HG03025 (cell line): ENCODE measurements around the gene GBX1.

ENCODE experiments used
- ATAC-seq: cut with Tn5 transposase; IDR thresholded peaks from one replicate; pipeline ENCODE4 v1.9.1; 2021; ENCODE audit warnings: mild to moderate bottlenecking, moderate library complexity; ENCODE audit not compliant: unreplicated experiment, low FRiP score

The GBX1 gene

DNA sequence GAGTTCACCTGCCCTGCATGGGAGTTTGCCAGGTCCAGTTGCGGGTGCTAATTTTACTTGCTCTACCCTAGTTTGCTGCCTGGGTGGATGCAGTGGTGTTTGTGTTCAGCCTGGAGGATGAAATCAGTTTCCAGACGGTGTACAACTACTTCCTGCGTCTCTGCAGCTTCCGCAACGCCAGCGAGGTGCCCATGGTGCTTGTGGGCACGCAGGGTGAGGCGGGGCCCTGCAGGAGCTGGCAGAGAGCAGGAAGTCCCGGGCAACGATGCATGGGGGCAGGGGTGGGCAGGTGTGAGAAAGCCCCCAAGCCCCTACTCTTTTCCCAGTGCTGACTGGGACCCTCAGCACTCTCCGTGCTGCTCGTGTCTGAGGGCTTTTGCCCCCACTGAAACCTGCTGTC is 49.9 kb downstream of the GBX1 start:
- no peak for ATAC-seq

DNA sequence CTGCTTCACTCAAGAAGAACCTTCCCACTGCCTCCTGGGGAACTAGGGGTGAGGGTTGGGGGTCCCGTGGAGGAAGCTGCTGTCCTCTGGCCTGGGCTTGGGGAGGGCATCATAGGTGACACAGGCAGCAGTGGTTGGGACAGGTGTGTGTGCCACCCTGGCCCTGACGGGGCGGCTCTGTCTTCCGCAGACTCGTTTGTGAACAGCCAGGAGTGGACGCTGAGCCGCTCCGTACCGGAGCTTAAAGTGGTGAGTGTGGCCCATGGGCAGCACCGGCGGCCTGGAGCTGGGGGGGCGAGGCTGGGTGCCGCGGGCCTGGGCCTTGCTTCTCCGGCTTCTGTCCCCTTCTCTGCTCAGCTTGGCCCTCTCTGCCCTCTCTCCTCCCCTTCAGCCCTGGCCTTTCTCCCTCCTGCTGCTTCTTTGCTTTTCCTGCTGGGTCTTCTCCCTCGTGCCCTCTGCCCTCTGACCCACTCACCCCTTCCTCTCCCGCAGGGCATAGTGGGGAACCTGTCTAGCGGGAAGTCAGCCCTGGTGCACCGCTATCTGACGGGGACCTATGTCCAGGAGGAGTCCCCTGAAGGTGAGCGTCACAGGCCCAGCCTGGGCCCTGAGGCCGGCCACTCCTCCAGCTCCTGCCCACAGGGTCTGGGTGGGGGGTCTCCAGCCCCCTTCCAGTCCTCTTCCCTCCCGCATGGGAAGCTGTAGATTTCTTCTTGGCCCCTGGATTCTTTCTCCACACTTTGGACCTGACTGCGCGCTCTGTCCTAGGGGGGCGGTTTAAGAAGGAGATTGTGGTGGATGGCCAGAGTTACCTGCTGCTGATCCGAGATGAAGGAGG is 50.7 kb downstream of the GBX1 start:
- ATAC-seq = no peak

GRCh38 chr7:151115836-151116418 is 51.6 kb downstream of the GBX1 start:
- no peak for ATAC-seq

DNA sequence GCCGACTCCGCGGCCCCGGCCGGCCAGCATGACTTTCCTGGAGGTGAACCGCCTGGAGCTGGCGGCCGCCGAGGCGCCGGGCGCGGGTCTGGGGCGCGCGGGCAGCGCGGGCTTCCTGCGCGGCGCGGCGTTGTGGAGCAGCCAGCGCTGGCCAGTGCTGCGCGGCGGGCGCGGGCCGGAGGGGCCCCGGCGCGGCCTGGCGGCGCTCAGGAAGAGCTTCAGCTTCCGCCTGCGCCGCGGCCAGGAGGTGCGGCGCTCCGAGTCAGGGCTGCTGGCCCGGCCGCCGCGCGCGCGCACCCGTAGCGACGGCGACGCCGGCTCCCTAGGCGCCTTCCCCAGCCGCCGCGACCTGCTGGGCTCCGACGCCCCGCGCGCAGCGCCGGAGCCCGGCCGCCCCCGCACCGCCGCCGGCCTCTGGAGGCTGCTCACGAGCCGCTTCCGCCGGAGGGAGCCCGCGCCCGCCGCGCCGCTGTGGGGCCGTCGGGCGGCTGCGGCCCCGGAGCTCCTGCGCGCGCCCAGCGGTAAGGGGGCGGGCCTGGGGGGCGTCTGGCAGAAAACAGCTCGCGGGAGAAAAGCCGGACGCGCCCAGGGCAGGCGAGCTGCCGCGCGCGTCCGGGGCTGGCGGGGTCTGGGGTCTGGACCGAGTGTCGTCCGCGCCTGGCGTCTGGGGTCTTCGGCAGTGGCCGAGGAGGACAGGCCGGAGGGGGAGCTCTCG is 52.2 kb downstream of the GBX1 start:
- ATAC-seq = no peak

GRCh38 chr7:151114151-151115090 is 53.1 kb downstream of the GBX1 start:
- no peak for ATAC-seq

- no peak for ATAC-seq
Observed at GRCh38 chr7:151113344-151114150, 53.9 kb downstream of the GBX1 start.

GRCh38 chr7:151110941-151111645 is 56.4 kb downstream of the GBX1 start:
- ATAC-seq = peak; percentile 82

DNA sequence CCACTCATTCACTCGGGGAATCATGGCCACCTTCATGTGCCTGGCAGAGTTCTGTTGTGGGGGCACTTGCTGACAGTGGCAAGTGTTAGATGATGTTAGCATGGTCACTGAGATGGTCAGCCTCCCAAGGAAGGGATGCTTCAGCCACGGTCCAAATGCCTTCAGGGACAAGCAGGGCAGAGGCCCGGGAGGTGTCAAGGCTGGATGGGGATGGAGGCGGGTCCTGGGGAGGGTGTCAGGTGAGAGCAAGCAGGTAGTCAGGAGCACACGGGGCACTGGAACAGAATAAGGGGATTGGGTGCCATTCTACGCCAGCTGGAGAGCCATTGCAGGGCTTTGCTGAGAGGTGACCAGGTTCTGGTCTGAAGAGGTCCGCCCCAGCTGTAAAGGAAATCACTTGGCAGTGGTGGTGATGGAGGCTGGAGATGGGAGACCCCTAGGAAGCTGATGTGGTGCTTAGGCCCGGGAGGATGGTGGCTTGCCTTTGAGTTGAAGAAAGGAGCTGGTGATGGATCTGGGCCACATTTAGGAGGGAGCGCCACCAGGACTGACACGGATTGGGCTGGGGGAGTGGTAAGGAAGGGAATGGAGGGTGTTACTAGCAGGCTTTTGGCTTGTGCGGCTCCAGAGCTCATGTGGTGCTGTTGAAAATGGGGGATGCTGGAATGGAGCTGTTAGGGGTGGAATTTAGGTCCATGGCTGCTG is 57.1 kb downstream of the GBX1 start:
- no peak for ATAC-seq

- ATAC-seq = no peak
Observed at GRCh38 chr7:151109094-151110048, 58.1 kb downstream of the GBX1 start.

- ATAC-seq = no peak
Observed at GRCh38 chr7:151107882-151108281, 59.6 kb downstream of the GBX1 start.

DNA sequence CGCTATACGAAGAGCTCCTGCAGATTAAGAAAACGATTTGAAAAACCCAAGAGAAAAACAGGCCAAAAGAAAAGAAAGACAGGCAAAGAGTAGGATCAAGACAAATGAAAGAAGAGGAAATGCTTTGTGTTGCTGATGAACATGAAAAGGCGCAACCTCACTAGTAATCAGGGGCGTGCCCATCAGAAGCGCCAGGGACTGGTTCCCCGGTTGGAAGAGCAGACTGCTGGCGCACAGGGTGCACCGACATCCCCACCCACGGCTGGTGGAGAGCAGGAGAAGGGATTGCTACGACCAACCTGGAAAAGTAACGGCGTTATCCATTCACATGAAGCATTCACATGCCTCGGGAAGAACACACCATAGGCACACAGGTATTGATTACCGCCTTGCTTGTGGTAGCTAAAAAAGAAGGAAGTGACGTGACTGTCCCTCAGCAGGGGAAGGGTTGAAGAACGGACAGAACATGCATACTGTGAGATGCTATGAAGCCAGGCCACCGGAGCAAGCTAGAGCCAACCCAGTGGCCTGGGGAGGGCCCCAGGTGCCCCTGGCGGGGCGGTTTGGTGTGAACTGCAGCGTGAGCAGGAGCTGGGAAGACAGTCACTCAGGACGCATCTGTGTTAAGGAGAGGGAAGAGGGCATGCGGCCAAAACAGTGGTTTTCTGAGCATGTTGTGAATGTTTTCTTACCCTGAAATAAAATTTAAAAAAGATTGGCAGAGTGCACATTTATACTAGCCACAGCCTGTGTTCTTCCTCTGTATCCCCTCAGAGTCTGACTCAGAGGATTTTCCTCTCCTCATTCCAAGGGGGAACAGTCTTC is 62.9 kb downstream of the GBX1 start:
- no peak for ATAC-seq

DNA sequence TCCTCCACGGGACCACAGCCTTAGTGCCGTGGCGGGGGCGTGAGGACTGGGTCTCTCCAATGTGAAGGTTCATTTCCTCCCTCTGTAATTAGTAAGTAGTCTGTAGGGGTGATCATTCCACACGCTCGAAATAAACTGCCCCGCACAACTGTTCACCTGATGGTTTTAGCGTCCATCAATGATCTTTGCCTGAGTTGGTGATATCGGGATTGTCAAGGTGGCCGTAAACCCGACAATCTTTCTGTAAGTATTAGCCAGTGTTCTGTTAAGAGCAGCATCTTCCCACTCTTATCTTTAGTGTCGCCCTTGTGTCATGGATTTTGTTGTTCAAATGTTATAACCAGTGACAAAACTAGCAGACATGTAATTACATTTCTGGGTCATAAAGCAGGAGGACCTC is 63.5 kb downstream of the GBX1 start:
- ATAC-seq = no peak

- ATAC-seq = no peak
Observed at GRCh38 chr7:151102991-151103390, 64.5 kb downstream of the GBX1 start.

- ATAC-seq = no peak
Observed at GRCh38 chr7:151101621-151102396, 65.7 kb downstream of the GBX1 start.

DNA sequence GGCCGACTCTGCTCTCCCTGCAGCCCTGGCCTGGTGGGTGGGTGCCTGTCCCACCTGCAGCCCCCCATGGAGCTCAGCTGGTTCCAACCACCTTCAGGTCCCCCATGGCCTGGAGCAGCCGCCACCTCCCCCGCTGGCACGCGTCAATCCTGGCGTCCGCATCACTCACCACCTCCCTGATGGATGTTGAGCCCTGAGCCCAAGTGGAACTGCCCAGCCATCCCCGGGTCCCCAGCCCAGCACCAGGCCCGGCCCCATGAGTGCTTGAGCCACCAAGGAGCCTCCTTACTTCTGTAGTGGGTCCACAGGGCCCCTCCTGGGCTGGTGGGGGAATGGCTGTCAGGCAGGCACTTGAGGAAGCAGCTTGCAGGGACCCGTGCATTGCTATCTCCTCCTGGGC is 66.6 kb downstream of the GBX1 start:
- ATAC-seq = no peak
